Measurements from ENCODE around the gene PLA2G2C.

DNA sequence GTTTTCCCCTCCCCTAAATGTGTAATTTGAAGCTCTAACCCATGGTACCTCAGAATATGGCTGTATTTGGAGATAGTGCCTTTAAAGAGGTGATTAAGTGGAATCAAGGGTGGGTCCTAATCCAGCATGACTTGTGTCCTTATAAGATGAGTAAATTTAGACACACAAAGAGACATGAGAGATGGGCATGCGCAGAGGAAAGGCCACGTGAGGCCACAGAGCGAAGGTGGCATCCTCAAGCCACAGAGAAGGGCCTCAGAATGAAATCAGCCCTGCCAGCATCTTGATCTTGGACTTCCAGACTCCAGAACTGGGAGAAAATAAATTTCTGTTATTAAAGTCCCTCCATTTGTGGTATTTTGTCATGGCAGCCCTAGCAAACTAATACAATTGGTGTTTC is 50.1 kb downstream of the PLA2G2C start:
- no peak for TF ChIP-seq ZNF529 (tag by site-specific recombination; IDR thresholded peaks at IDR 0.05; ENCODE audit: insufficient replicate concordance)
- TF ChIP-seq SP2 (tag by site-specific recombination; IDR thresholded peaks at IDR 0.05): no peak
- no peak for TF ChIP-seq ZFP69B (tag by site-specific recombination; IDR thresholded peaks at IDR 0.05)
- TF ChIP-seq ZBTB21 (tag by site-specific recombination; IDR thresholded peaks at IDR 0.05): no peak
- TF ChIP-seq, protein P1, sequence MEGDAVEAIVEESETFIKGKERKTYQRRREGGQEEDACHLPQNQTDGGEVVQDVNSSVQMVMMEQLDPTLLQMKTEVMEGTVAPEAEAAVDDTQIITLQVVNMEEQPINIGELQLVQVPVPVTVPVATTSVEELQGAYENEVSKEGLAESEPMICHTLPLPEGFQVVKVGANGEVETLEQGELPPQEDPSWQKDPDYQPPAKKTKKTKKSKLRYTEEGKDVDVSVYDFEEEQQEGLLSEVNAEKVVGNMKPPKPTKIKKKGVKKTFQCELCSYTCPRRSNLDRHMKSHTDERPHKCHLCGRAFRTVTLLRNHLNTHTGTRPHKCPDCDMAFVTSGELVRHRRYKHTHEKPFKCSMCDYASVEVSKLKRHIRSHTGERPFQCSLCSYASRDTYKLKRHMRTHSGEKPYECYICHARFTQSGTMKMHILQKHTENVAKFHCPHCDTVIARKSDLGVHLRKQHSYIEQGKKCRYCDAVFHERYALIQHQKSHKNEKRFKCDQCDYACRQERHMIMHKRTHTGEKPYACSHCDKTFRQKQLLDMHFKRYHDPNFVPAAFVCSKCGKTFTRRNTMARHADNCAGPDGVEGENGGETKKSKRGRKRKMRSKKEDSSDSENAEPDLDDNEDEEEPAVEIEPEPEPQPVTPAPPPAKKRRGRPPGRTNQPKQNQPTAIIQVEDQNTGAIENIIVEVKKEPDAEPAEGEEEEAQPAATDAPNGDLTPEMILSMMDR (tag by site-specific recombination; IDR thresholded peaks at IDR 0.05): no peak
- TF ChIP-seq RBAK (tag by site-specific recombination; IDR thresholded peaks at IDR 0.05): no peak
- no peak for TF ChIP-seq TCF7L2 (IDR thresholded peaks at IDR 0.05; ENCODE audit: borderline replicate concordance, low read depth, low read length)
- no peak for TF ChIP-seq ZNF133 (tag by site-specific recombination; IDR thresholded peaks at IDR 0.05)
- TF ChIP-seq ZNF645 (tag by site-specific recombination; IDR thresholded peaks at IDR 0.05): no peak
- TF ChIP-seq ZEB2 (tag by site-specific recombination; IDR thresholded peaks at IDR 0.05): no peak
- no peak for TF ChIP-seq REST (tag by site-specific recombination; IDR thresholded peaks at IDR 0.05)
- TF ChIP-seq ZNF121 (tag by site-specific recombination; IDR thresholded peaks at IDR 0.05): no peak
- no peak for TF ChIP-seq KLF1 (tag by site-specific recombination; IDR thresholded peaks at IDR 0.05)

Measured in HEK293 (cell line).